Skeletal muscle tissue (tissue), 4 donors: ENCODE measurements around the gene PDSS1. TPM values are rescaled to one million over a fixed set of nuclear protein-coding genes. Genes with fewer than 3 reads are reported as not detected.

Experiments
- H3K27ac ChIP-seq: one replicate; pipeline ENCODE4 v1.7.0; 2013; ENCODE audit warnings: mild to moderate bottlenecking, low read depth, low read length, inconsistent platforms
- H3K27me3 ChIP-seq, 3 donors: one replicate each; pipeline ENCODE4 v1.7.0; 2013; ENCODE audit warnings: low read length in 3 of 3; ENCODE audit not compliant: control insufficient read depth in 3 of 3, insufficient read depth in 3 of 3
- H3K36me3 ChIP-seq, 3 donors: one replicate each; pipeline ENCODE4 v1.7.0; 2013; ENCODE audit warnings: low read length in 3 of 3; ENCODE audit not compliant: control insufficient read depth in 3 of 3, insufficient read depth in 3 of 3
- H3K4me1 ChIP-seq, 3 donors: one replicate each; pipeline ENCODE4 v1.7.0; 2013; ENCODE audit warnings: low read length in 3 of 3, mild to moderate bottlenecking in 3 of 3; ENCODE audit not compliant: control insufficient read depth in 3 of 3, insufficient read depth in 3 of 3
- H3K4me3 ChIP-seq, 3 donors: one replicate each; pipeline ENCODE4 v1.7.0; 2013; ENCODE audit warnings: low read length in 3 of 3
- H3K9ac ChIP-seq, 3 donors: one replicate each; pipeline ENCODE4 v1.7.0; 2013; ENCODE audit warnings: low read length in 3 of 3, mild to moderate bottlenecking in 3 of 3, moderate library complexity in 2 of 3, low read depth in 1 of 3
- H3K9me3 ChIP-seq, 3 donors: one replicate each; pipeline ENCODE4 v1.7.0; 2013; ENCODE audit warnings: low read length in 3 of 3; ENCODE audit not compliant: control insufficient read depth in 3 of 3
- total RNA-seq: library from RNA; depleted of rRNA; stranded (reverse); fragments of >200 nt; gene quantifications from one replicate; pipeline ENCODE4 v1.2.3, GENCODE V29; 2014
- donor health status: Osteomylitis.

The PDSS1 gene
- total RNA-seq, 1 donor from 2014 or later: 7.3 TPM

GRCh38 chr10:26737730-26738129 is 40.2 kb downstream of the PDSS1 start:
- H3K4me1 ChIP-seq: no peaks in the 10 kb centered on the region
- no peaks in the 10 kb centered on the region for H3K27me3 ChIP-seq
- peaks cover 18 to 38% (median 30%) of the 10 kb centered on the region in 3 donors for H3K36me3 ChIP-seq
- H3K9ac ChIP-seq: no peak overlapping the region
- no peaks in the 10 kb centered on the region for H3K9me3 ChIP-seq
- no peak overlapping the region for H3K4me3 ChIP-seq
- no peak overlapping the region for H3K27ac ChIP-seq

GRCh38 chr10:26738301-26738911 is 40.9 kb downstream of the PDSS1 start:
- H3K27me3 ChIP-seq: no peaks in the 10 kb centered on the region
- H3K4me3 ChIP-seq: no peak overlapping the region
- H3K9me3 ChIP-seq: no peaks in the 10 kb centered on the region
- no peak overlapping the region for H3K9ac ChIP-seq
- H3K4me1 ChIP-seq: no peaks in the 10 kb centered on the region
- no peak overlapping the region for H3K27ac ChIP-seq
- peaks cover 15 to 35% (median 35%) of the 10 kb centered on the region in 3 donors for H3K36me3 ChIP-seq

- Histone ChIP-seq H3K27ac (no peak overlapping the region), H3K4me3 (no peak overlapping the region), H3K36me3 (peaks cover 11 to 38% (median 34%) of the 10 kb centered on the region in 3 donors)
Measured at GRCh38 chr10:26739071-26739631, 41.6 kb downstream of the PDSS1 start.

DNA sequence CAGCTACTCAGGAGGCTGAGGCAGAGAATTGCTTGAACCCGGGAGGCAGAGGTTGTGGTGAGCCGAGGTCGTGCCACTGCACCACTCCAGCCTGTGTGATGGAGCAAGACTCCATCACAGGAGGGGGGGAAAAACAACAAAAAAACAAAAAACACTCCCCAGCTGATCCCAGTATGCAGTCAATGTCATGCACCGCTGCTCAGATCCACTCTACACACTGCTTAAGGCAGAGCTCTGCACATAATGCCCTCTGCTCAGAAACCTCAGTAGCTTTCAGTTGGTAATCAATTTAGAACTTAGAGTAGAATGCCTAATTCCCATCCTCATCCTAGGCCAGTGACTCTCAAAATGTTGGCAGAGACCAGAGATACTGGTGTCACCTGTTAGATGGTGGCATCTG is 43.9 kb downstream of the PDSS1 start:
- Histone ChIP-seq H3K4me3 (no peak overlapping the region), H3K9me3 (no peaks in the 10 kb centered on the region), H3K36me3 (peaks cover 9 to 23% (median 22%) of the 10 kb centered on the region in 3 donors), H3K9ac (no peak overlapping the region), H3K4me1 (no peaks in the 10 kb centered on the region), H3K27me3 (no peaks in the 10 kb centered on the region), H3K27ac (no peak overlapping the region)

More at GRCh38 chr10:26739071-26739631, 41.6 kb downstream of the PDSS1 start:
- Histone ChIP-seq H3K4me1 (no peaks in the 10 kb centered on the region), H3K9ac (no peak overlapping the region), H3K27me3 (no peaks in the 10 kb centered on the region), H3K9me3 (no peaks in the 10 kb centered on the region)

DNA sequence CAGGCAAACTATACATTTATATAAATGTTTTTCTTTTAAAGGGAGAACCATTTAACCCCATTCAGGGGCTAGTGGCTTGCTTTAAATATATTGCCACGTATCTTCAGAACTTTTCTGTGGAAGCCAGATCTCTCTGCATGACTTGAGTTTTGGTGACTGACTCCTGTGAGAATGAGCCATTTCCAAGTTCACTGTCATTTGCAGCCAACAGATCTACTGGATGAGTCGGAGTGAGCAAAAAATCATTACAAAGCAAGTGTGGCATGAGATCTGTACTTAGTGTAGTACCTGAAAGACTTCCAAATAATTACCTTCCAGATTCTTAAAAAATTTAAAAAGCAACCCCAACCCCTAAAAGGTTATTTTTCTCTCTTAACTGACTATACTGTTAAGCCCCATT is 45.6 kb downstream of the PDSS1 start:
- Histone ChIP-seq H3K4me1 (no peaks in the 10 kb centered on the region), H3K4me3 (no peak overlapping the region), H3K27ac (no peak overlapping the region), H3K36me3 (peaks cover 7 to 23% (median 21%) of the 10 kb centered on the region in 3 donors), H3K27me3 (no peaks in the 10 kb centered on the region), H3K9me3 (no peaks in the 10 kb centered on the region), H3K9ac (no peak overlapping the region)

DNA sequence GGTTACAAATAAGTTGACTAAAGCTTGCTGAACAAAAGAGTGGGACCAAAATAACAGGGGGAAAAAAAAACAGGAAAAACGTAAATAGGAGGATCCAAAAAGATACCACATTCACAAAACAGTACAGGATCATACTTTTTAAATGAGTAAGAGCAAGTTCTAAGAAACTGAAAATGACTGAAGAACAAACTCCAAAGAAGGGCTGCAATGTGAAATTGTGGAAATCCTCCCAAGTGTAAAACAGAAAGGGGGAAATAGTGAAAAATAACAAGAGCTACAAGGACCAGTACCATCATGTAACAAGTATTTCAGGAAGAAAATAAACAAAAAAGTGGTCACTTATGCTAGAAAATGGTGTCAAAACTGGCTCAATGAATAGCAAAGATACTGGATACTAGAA is 46.3 kb downstream of the PDSS1 start:
- H3K27me3 ChIP-seq: no peaks in the 10 kb centered on the region
- H3K9ac ChIP-seq: no peak overlapping the region
- no peak overlapping the region for H3K27ac ChIP-seq
- peaks cover 7 to 26% (median 20%) of the 10 kb centered on the region in 3 donors for H3K36me3 ChIP-seq
- H3K4me1 ChIP-seq: no peaks in the 10 kb centered on the region
- no peaks in the 10 kb centered on the region for H3K9me3 ChIP-seq
- H3K4me3 ChIP-seq: no peak overlapping the region

- Histone ChIP-seq H3K27ac (no peak overlapping the region), H3K36me3 (peaks cover 7 to 29% (median 18%) of the 10 kb centered on the region in 3 donors), H3K27me3 (no peaks in the 10 kb centered on the region), H3K9ac (no peak overlapping the region), H3K4me1 (no peaks in the 10 kb centered on the region), H3K9me3 (no peaks in the 10 kb centered on the region), H3K4me3 (no peak overlapping the region)
Measured at GRCh38 chr10:26746061-26746460, 48.6 kb downstream of the PDSS1 start.

DNA sequence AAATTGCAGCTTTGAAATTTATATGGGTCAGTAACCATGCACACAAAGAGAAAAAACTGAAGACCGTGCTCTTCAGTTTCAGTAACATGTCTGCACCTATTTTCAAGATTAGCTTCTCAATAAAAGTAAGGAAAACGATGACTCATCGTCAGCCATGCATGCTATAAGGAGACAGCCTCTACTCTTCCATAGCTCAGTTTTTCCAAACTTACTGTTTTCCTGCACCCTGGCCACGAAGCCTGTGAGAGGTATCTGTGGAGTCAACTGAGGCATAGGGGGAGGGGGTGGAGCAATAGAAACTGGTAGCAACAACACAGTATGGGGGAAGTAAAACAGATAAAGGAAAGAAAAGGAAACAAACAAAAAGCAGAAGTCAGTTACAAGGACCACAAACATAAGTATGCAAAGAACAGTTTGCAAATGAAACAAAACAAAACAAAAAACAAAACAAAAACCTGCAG is 58.0 kb downstream of the PDSS1 start:
- Histone ChIP-seq H3K27ac (no peak overlapping the region), H3K4me1 (no peaks in the 10 kb centered on the region), H3K9ac (no peak overlapping the region), H3K27me3 (no peaks in the 10 kb centered on the region), H3K4me3 (no peak overlapping the region), H3K9me3 (no peaks in the 10 kb centered on the region), H3K36me3 (peaks cover 4 to 9% (median 9%) of the 10 kb centered on the region in 3 donors)

DNA sequence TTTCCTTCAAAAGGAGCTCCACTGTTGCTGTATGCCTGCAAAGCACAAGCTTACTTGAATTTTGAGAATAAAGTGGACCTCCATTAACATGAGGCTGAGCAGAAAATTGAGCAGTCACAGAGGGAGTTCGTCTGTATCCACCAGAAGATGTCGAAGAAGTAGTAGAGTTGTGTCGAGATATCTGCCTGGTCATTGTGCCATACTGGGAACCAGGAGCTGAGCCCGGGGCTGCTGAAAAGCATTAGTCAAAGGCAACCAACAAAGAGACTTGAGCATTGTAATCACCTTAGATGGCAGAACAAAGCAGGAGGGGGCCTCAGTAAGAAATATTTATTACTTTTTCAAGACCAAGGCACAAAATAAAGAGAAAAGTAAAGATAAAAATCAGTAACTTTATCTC is 61.5 kb downstream of the PDSS1 start:
- peaks cover 0 to 13% (median 9%) of the 10 kb centered on the region in 3 donors for H3K36me3 ChIP-seq
- no peak overlapping the region for H3K9ac ChIP-seq
- H3K4me3 ChIP-seq: no peak overlapping the region
- no peaks in the 10 kb centered on the region for H3K4me1 ChIP-seq
- H3K27me3 ChIP-seq: no peaks in the 10 kb centered on the region
- H3K27ac ChIP-seq: no peak overlapping the region
- no peaks in the 10 kb centered on the region for H3K9me3 ChIP-seq

DNA sequence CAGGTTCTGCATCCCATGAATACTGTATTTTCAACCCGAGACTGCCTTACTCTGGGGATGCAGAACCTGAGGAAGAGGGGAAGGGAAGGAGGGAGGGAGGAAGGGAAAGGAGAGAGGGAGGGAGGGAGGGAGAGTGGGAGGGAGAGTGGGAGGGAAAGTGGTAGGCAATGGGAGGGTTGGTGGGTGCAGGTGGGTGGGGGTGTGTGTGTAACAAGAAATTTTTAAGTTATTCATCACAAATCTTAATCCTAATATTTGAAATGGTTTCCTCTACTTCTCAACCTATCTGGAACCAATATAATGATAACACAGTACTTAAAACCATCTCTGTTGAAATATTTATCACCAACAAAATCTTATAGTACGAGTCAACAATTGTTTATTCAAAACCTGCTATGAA is 68.0 kb downstream of the PDSS1 start:
- Histone ChIP-seq H3K27me3 (no peaks in the 10 kb centered on the region), H3K9me3 (no peaks in the 10 kb centered on the region), H3K4me3 (no peak overlapping the region), H3K9ac (no peak overlapping the region), H3K27ac (no peak overlapping the region), H3K36me3 (peaks cover 0 to 15% (median 3%) of the 10 kb centered on the region in 3 donors), H3K4me1 (no peaks in the 10 kb centered on the region)
